Kidney (tissue), 14 donors: ENCODE results near the gene CSPG4. TPM values are rescaled to one million over a fixed set of nuclear protein-coding genes. Genes with fewer than 3 reads are reported as not detected.
"Not testable (repeated sequence)": the region's sequence is repeated elsewhere in the genome, so short reads cannot be mapped to it uniquely, and the experiment has no call there.

Experiments
- DNase-seq, 5 donors: peaks; one replicate each; pipeline ENCODE4 v3.0.0-alpha.2; 2013 to 2020
- FAIRE-seq: peaks from 2 replicates; lab custom pipeline; 2012; peaks lifted over from hg19 to GRCh38; lab: Jason Lieb, UNC
- H3K27ac ChIP-seq, 2 donors: one replicate each; pipeline ENCODE4 v1.7.0; 2013; ENCODE audit warnings: low read depth in 2 of 2, low read length in 2 of 2, inconsistent platforms in 1 of 2
- H3K27me3 ChIP-seq: one replicate; pipeline ENCODE4 v1.7.1; 2013; ENCODE audit warnings: low read length, inconsistent platforms; ENCODE audit not compliant: control insufficient read depth, insufficient read depth
- H3K36me3 ChIP-seq, 3 donors: one replicate each; pipeline versions ENCODE4 v1.7.0 to v1.7.1; 2013; ENCODE audit warnings: low read length in 3 of 3, control low read depth in 1 of 3, inconsistent platforms in 1 of 3; ENCODE audit not compliant: insufficient read depth in 3 of 3, control insufficient read depth in 2 of 3
- H3K4me1 ChIP-seq, 3 donors: one replicate each; pipeline versions ENCODE4 v1.7.0 to v1.7.1; 2013; ENCODE audit warnings: low read length in 3 of 3, inconsistent platforms in 1 of 3, low read depth in 1 of 3; ENCODE audit not compliant: control insufficient read depth in 2 of 3, insufficient read depth in 2 of 3
- H3K4me3 ChIP-seq, 3 donors: one replicate each; pipeline versions ENCODE4 v1.7.0 to v1.8.1; 2013; ENCODE audit warnings: low read length in 3 of 3, control low read depth in 1 of 3, inconsistent platforms in 1 of 3
- H3K9ac ChIP-seq, 3 donors: one replicate each; pipeline versions ENCODE4 v1.7.0 to v1.7.1; 2013; ENCODE audit warnings: low read length in 3 of 3, control low read depth in 1 of 3, inconsistent platforms in 1 of 3
- H3K9me3 ChIP-seq, 3 donors: one replicate each; pipeline versions ENCODE4 v1.7.0 to v1.7.1; 2013; ENCODE audit warnings: low read length in 3 of 3, control low read depth in 1 of 3, inconsistent platforms in 1 of 3; ENCODE audit not compliant: control insufficient read depth in 2 of 3, insufficient read depth in 1 of 3
- CTCF ChIP-seq: IDR thresholded peaks from 3 replicates; pipeline ENCODE4 v1.5.1; 2012; ENCODE audit warnings: mild to moderate bottlenecking, moderate library complexity, borderline replicate concordance; ENCODE audit not compliant: insufficient read depth; ENCODE audit errors: extremely low read depth
- intact Hi-C: fragments of 100-400 bp; cut with DNase I; formaldehyde crosslinking; loops from one replicate; pipeline ENCODE4 v1.11.1; 2022
- polyA plus RNA-seq: library from polyadenylated mRNA; stranded (reverse); fragments of 350-450 nt; fragmentation: Illumina TruSeq; extraction: RNeasy Lipid Tissue Mini Kit (QIAGEN cat#74804); gene quantifications from one replicate; pipeline ENCODE4 v1.2.3, GENCODE V29; 2014; ENCODE audit warnings: low read depth, low replicate concordance; ENCODE audit not compliant: insufficient read depth
- total RNA-seq: library from RNA; stranded (reverse); fragmentation: NEBNext Ultra II Directional; extraction: Animal tissue kit (Norgen Biotek cat#: 25700); gene quantifications from one replicate; pipeline ENCODE4 v1.2.1, GENCODE V29; 2021
- donor health status: control.
- donor health status: control.
- donor health status: control.
- donor health status: control.
- donor health status: control.
- donor health status: DM: yes; HTN: yes; CAD: no.
- donor health status: Normal renal cell carcinoma (clear cell type).

CSPG4 gene
- total and polyA plus RNA-seq, 2 donors from 2014 or later = 4.4 to 30.7 TPM

DNA sequence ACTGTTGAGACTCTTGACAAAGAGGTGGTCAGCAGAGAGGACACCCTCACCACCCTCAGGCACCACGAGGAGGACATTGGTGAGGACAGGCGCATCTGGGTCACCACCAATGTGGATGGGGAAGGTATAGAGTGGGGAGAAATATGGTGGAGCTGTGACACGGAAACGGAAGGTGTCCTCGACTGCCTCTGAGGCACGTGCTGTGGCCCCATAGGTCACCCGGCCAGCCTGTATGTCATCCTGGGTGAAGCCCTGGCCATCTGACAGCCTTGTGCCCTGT lies 24.4 kb downstream of the CSPG4 start:
- Histone ChIP-seq H3K4me1 (no peaks in the 10 kb centered on the region), H3K27me3 (no peaks in the 10 kb centered on the region), H3K9ac (no peak overlapping the region), H3K4me3 (no peak overlapping the region), H3K9me3 (no peaks in the 10 kb centered on the region), H3K36me3 (no peaks in the 10 kb centered on the region), H3K27ac (no peak overlapping the region)
- FAIRE-seq (no peak), DNase-seq (no peak)
- no peak for TF ChIP-seq CTCF
- intact Hi-C loops = no loop called here

GRCh38 chr15:75687486-75688277 lies 25.0 kb downstream of the CSPG4 start:
- H3K4me1 ChIP-seq = no peaks in the 10 kb centered on the region
- H3K27ac ChIP-seq = no peak overlapping the region
- TF ChIP-seq CTCF = no peak
- H3K36me3 ChIP-seq = no peaks in the 10 kb centered on the region
- intact Hi-C loops = no loop called here
- no peak overlapping the region for H3K4me3 ChIP-seq
- no peaks in the 10 kb centered on the region for H3K9me3 ChIP-seq
- H3K27me3 ChIP-seq = no peaks in the 10 kb centered on the region
- H3K9ac ChIP-seq = no peak overlapping the region
- no peak for DNase-seq
- no peak for FAIRE-seq

GRCh38 chr15:75686212-75686642 lies 26.4 kb downstream of the CSPG4 start:
- H3K27ac ChIP-seq, H3K4me3 ChIP-seq, H3K9me3 ChIP-seq, FAIRE-seq, H3K36me3 ChIP-seq, H3K4me1 ChIP-seq, H3K9ac ChIP-seq, intact Hi-C loops, H3K27me3 ChIP-seq: not testable (repeated sequence)
- TF ChIP-seq CTCF = peak; percentile 61
- DNase-seq = peak; percentile 76 to 92 (median 88)
